AG04450 (cell line): ENCODE results near the gene TESK2. TPM values are rescaled to one million over a fixed set of nuclear protein-coding genes. Genes with fewer than 3 reads are reported as not detected.

Experiments
- CTCF ChIA-PET: fragments of 300-600, 350-600 bp; formaldehyde crosslinking; extraction: SDS; loops from one replicate; lab custom pipeline; 2022; ENCODE audit warnings: antibody characterized with exemption, inconsistent platforms; lab: Charles Lee
- POLR2A ChIA-PET: fragments of 350-600 bp; formaldehyde crosslinking; extraction: SDS; loops from one replicate; lab custom pipeline; 2021; ENCODE audit warnings: antibody characterized with exemption, inconsistent platforms; lab: Yijun Ruan, JAX
- DNase-seq: peaks from one replicate; pipeline ENCODE4 v3.0.0-alpha.2; 2011; ENCODE audit warnings: low read depth, low spot score
- H3K27ac ChIP-seq: one replicate; pipeline ENCODE4 v1.5.1; 2012; ENCODE audit warnings: low read depth, low read length, control low read depth
- H3K27me3 ChIP-seq: one replicate; pipeline ENCODE4 v1.6.0; 2012; ENCODE audit warnings: low read length; ENCODE audit not compliant: control insufficient read depth, insufficient read depth
- H3K4me3 ChIP-seq: 2 replicates; pipeline ENCODE4 v1.5.1; 2011; ENCODE audit warnings: mild to moderate bottlenecking, low read depth, low read length, control low read depth
- H3K9me3 ChIP-seq: 2 replicates; pipeline ENCODE4 v1.5.1; 2012; ENCODE audit warnings: low read length; ENCODE audit not compliant: control insufficient read depth, insufficient read depth
- CTCF ChIP-seq: IDR thresholded peaks from 2 replicates; pipeline ENCODE4 v1.5.1; 2011; ENCODE audit warnings: low read depth, low read length, control low read depth, inconsistent platforms
- polyA plus RNA-seq: library from polyadenylated mRNA; depleted of rRNA; stranded (reverse); fragments of >200 nt; gene quantifications from 2 replicates; pipeline ENCODE4 v1.2.3, GENCODE V29; 2011

The TESK2 gene
- polyA plus RNA-seq, 1 experiment, result 2.6 TPM

GRCh38 chr1:45327644-45328515 lies 163.1 kb downstream of the TESK2 start:
- TF ChIP-seq CTCF, result no peak
- no peak overlapping the region for H3K4me3 ChIP-seq
- ChIA-PET CTCF (interaction anchor here (0.6 to 1.2 kb wide), 2 partner anchors 313 to 314 kb away, joined by 3 to 4 read pairs; no protein-coding TSS in a partner anchor), POLR2A (interaction anchor here (0.6 to 1.8 kb wide), 2 partner anchors 12 to 357 kb away, joined by 3 to 12 read pairs; partner anchors contain the start of genes MUTYH and TOE1)
- no peak overlapping the region for H3K27ac ChIP-seq
- no peaks in the 10 kb centered on the region for H3K27me3 ChIP-seq
- DNase-seq, result no peak
- H3K9me3 ChIP-seq, result no peaks in the 10 kb centered on the region; the same call in 1 of the 2 replicates

- Histone ChIP-seq H3K27me3 (no peaks in the 10 kb centered on the region), H3K4me3 (peak within 1 kb of the TSS; percentile 65), H3K27ac (no peak within 1 kb of the TSS), H3K9me3 (no peaks in the 10 kb centered on the region; the same call in 1 of the 2 replicates)
- DNase-seq, result no peak
- no peak for TF ChIP-seq CTCF
- ChIA-PET POLR2A (interaction anchor here (0.5 to 1.8 kb wide), 3 partner anchors 13 to 360 kb away, joined by 3 to 12 read pairs (median 6); partner anchors contain the start of genes MUTYH and TOE1), CTCF (interaction anchor here (0.6 to 1.6 kb wide), 4 partner anchors 14 to 313 kb away, joined by 3 to 7 read pairs (median 4); partner anchors contain the start of gene MUTYH)
These were observed 164.0 kb downstream of the TESK2 start, which contains the start of gene HPDL for GRCh38 chr1:45326627-45327623. Gene HPDL, plus strand, starts transcription at chr1:45326895. Its CDS starts 254 bp downstream, at chr1:45327149.

GRCh38 chr1:45325851-45326506 lies 165.0 kb downstream of the TESK2 start:
- Histone ChIP-seq H3K27ac (no peak overlapping the region), H3K9me3 (no peaks in the 10 kb centered on the region), H3K27me3 (no peaks in the 10 kb centered on the region), H3K4me3 (no peak overlapping the region)
- TF ChIP-seq CTCF, result no peak
- CTCF ChIA-PET, result interaction anchor here (0.9 to 1.6 kb wide), 3 partner anchors 23 to 312 kb away, joined by 3 to 7 read pairs (median 5); no protein-coding TSS in a partner anchor
- DNase-seq, result no peak
- POLR2A ChIA-PET, result interaction anchor here (0.5 to 1.8 kb wide), 2 partner anchors 14 to 360 kb away, joined by 6 to 12 read pairs; partner anchors contain the start of genes MUTYH and TOE1

GRCh38 chr1:45322486-45323040 lies 168.4 kb downstream of the TESK2 start:
- ChIA-PET CTCF (no interaction called here), POLR2A (interaction anchor here (0.7 kb wide), 1 partner anchor 83 kb away, joined by 3 read pairs; no protein-coding TSS in a partner anchor)
- no peak overlapping the region for H3K27ac ChIP-seq
- H3K9me3 ChIP-seq, result no peaks in the 10 kb centered on the region
- H3K27me3 ChIP-seq, result peaks cover 2% of the 10 kb centered on the region
- H3K4me3 ChIP-seq, result no peak overlapping the region
- DNase-seq, result no peak
- TF ChIP-seq CTCF, result no peak
